ENCODE data around the gene ELK3. TPM values are rescaled to one million over a fixed set of nuclear protein-coding genes. Genes with fewer than 3 reads are reported as not detected.

ELK3 gene
- polyA plus RNA-seq, 2 of the 4 experiments (the other 2 are of a cell fraction), result 33.1 to 38.6 TPM

DNA sequence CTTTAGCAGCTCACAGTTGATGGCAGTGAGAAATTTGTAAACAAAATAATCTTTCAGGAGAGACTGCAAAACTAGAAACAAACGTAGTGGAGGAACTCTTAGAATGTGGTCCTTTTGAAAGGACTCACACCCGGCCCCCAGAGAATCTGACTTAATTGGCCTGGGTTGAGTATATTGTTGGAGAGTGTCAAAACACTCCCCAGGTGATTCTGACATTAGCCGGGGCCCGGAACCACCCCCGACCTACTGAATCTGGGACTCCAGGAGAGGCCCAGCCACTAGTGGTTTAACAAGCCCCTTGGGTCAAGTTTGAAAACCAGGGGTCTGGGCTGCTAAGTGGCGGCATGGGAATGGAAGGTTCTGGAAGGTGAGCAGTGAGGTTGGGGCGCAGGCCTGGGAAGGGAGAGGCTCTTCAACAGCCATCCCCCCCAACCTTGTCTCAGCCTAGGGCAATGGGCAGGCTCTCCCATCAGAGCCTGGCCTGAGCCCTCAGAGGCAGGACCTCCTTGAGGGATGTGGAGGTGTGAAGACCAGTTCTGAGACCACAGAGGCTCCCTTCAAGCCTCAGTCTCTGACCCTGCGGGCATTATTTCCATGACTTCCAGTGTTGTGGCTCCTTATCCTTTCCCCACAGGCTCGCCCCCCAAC lies 1.1 kb upstream of the ELK3 start:
- peaks cover 20% of the 10 kb centered on the region for H3K4me1 ChIP-seq
- H3K9me3 ChIP-seq, result no peaks in the 10 kb centered on the region
- no peak for DNase-seq (ENCODE audit: low read depth in 1 of 2, low spot score in 1 of 2)
- ChIA-PET POLR2A (no interaction called here), CTCF (interaction anchor here (0.8 to 1.5 kb wide), 4 partner anchors 22 to 131 kb away, joined by 3 to 4 read pairs (median 3); no protein-coding TSS in a partner anchor)
- H3K4me2 ChIP-seq, result peak overlapping the region; percentile 91
- H3K27ac ChIP-seq, result peak overlapping the region; percentile 90 to 94; a peak in 5 of 6 replicates
- WGBS (ENCODE audit: missing lambda C conversion rate), result 81% methylated on average over 9 of the region's 9 CpGs
- FAIRE-seq, result no peak
- TF ChIP-seq ZC3H11A (IDR thresholded peaks at IDR 0.05), result no peak
- no peak for TF ChIP-seq ZSCAN20 (CRISPR knock-in tag; IDR thresholded peaks at IDR 0.05)
- TF ChIP-seq GATA3 (IDR thresholded peaks at IDR 0.05; ENCODE audit: borderline replicate concordance), result no peak
- TF ChIP-seq, protein P1, sequence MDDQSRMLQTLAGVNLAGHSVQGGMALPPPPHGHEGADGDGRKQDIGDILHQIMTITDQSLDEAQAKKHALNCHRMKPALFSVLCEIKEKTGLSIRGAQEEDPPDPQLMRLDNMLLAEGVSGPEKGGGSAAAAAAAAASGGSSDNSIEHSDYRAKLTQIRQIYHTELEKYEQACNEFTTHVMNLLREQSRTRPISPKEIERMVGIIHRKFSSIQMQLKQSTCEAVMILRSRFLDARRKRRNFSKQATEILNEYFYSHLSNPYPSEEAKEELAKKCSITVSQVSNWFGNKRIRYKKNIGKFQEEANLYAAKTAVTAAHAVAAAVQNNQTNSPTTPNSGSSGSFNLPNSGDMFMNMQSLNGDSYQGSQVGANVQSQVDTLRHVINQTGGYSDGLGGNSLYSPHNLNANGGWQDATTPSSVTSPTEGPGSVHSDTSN (IDR thresholded peaks at IDR 0.05), result no peak
- no peak for TF ChIP-seq RAD21 (conservative IDR thresholded peaks at IDR 0.05 in 1 of 2, IDR thresholded peaks at IDR 0.05 in 1 of 2)
- no peak for TF ChIP-seq POLR2AphosphoS2 (conservative IDR thresholded peaks at IDR 0.05; ENCODE audit: low read length)
- TF ChIP-seq ZFP36 (IDR thresholded peaks at IDR 0.05; ENCODE audit: borderline replicate concordance, partially characterized antibody), result no peak
- no peak for TF ChIP-seq HOXB13 (CRISPR knock-in tag; IDR thresholded peaks at IDR 0.05; ENCODE audit: low read depth)
- TF ChIP-seq BHLHE40 (IDR thresholded peaks at IDR 0.05; ENCODE audit: low read depth, low read length), result no peak
- TF ChIP-seq EHMT2 (IDR thresholded peaks at IDR 0.05; ENCODE audit: low read depth), result no peak
- no peak for TF ChIP-seq NFE2L2 (conservative IDR thresholded peaks at IDR 0.05; ENCODE audit: low read length)
- TF ChIP-seq, protein P2, sequence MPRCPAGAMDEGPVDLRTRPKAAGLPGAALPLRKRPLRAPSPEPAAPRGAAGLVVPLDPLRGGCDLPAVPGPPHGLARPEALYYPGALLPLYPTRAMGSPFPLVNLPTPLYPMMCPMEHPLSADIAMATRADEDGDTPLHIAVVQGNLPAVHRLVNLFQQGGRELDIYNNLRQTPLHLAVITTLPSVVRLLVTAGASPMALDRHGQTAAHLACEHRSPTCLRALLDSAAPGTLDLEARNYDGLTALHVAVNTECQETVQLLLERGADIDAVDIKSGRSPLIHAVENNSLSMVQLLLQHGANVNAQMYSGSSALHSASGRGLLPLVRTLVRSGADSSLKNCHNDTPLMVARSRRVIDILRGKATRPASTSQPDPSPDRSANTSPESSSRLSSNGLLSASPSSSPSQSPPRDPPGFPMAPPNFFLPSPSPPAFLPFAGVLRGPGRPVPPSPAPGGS (IDR thresholded peaks at IDR 0.05), result no peak
- TF ChIP-seq FOXS1 (CRISPR knock-in tag; IDR thresholded peaks at IDR 0.05), result no peak
- TF ChIP-seq, protein P3, sequence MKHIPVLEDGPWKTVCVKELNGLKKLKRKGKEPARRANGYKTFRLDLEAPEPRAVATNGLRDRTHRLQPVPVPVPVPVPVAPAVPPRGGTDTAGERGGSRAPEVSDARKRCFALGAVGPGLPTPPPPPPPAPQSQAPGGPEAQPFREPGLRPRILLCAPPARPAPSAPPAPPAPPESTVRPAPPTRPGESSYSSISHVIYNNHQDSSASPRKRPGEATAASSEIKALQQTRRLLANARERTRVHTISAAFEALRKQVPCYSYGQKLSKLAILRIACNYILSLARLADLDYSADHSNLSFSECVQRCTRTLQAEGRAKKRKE (CRISPR knock-in tag; IDR thresholded peaks at IDR 0.05; ENCODE audit: low read depth), result no peak
- TF ChIP-seq RNF2 (IDR thresholded peaks at IDR 0.05; ENCODE audit: borderline replicate concordance, low read depth), result no peak
- no peak for TF ChIP-seq POLR2A (IDR thresholded peaks at IDR 0.05; ENCODE audit: low read length)
- no peak for TF ChIP-seq HOXB5 (CRISPR knock-in tag; IDR thresholded peaks at IDR 0.05)
- TF ChIP-seq CBX2 (IDR thresholded peaks at IDR 0.05; ENCODE audit: borderline replicate concordance, low read depth), result no peak
- TF ChIP-seq, protein P4, sequence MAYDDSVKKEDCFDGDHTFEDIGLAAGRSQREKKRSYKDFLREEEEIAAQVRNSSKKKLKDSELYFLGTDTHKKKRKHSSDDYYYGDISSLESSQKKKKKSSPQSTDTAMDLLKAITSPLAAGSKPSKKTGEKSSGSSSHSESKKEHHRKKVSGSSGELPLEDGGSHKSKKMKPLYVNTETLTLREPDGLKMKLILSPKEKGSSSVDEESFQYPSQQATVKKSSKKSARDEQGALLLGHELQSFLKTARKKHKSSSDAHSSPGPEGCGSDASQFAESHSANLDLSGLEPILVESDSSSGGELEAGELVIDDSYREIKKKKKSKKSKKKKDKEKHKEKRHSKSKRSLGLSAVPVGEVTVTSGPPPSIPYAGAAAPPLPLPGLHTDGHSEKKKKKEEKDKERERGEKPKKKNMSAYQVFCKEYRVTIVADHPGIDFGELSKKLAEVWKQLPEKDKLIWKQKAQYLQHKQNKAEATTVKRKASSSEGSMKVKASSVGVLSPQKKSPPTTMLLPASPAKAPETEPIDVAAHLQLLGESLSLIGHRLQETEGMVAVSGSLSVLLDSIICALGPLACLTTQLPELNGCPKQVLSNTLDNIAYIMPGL (CRISPR knock-in tag; IDR thresholded peaks at IDR 0.05; ENCODE audit: borderline replicate concordance), result no peak
- no peak for TF ChIP-seq PHF8 (IDR thresholded peaks at IDR 0.05; ENCODE audit: borderline replicate concordance, low read depth)
- no peak for ATAC-seq
- no peak overlapping the region for H3K4me3 ChIP-seq

DNA sequence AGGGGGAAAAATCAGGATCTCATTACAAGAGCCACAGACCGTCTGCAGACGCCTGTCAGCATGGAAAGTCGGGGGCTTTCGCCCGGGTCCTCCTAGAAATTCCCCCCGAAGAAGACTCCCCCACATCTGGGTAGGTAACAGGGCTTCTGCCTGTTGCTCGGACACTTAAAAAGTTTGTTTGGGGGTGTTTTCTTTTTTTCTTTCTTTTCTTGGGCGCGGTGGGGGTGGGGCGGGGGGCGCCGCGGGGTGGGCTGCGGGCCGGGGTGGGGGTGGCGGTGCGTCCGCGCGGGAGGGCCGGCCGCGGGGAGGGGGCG lies 358 bp downstream of the ELK3 start:
- DNase-seq (ENCODE audit: low read depth in 1 of 2, low spot score in 1 of 2), result no peak
- 3% methylated on average over 19 of the region's 24 CpGs for WGBS (ENCODE audit: missing lambda C conversion rate)
- peak overlapping the region; percentile 91 for H3K4me2 ChIP-seq
- H3K9me3 ChIP-seq, result no peaks in the 10 kb centered on the region
- ChIA-PET POLR2A (no interaction called here), CTCF (interaction anchor here (1.3 to 1.8 kb wide), 2 partner anchors 18 to 21 kb away, joined by 3 to 12 read pairs; no protein-coding TSS in a partner anchor)
- H3K27ac ChIP-seq, result peak overlapping the region; percentile 90 to 94
- 0 out of 2 replicates have a peak, but pooled peaks have one; percentile 18 for TF ChIP-seq PHF8 (IDR thresholded peaks at IDR 0.05; ENCODE audit: borderline replicate concordance, low read depth)
- no peak for TF ChIP-seq BHLHE40 (IDR thresholded peaks at IDR 0.05; ENCODE audit: low read depth, low read length)
- no peak for TF ChIP-seq FOXS1 (CRISPR knock-in tag; IDR thresholded peaks at IDR 0.05)
- H3K4me3 ChIP-seq, result peak overlapping the region; percentile 93
- no peak for ATAC-seq
- FAIRE-seq, result no peak
- peaks cover 35% of the 10 kb centered on the region for H3K4me1 ChIP-seq

All from A549 (cell line).